Measurements from ENCODE around the gene TMEM14A. TPM values are rescaled to one million over a fixed set of nuclear protein-coding genes. Genes with fewer than 3 reads are reported as not detected.

TMEM14A gene
- 268 and 326 TPM in 2 replicates for polyA plus RNA-seq
- 72.6 and 91.2 TPM in 2 replicates for polyA minus RNA-seq

- no peaks in the 10 kb centered on the region for H3F3A ChIP-seq (ENCODE audit: insufficient read depth, low read length, poor library complexity, severe bottlenecking)
- no peaks in the 10 kb centered on the region for H3K36me3 ChIP-seq (ENCODE audit: insufficient read depth, low read length)
- H3K27me3 ChIP-seq (ENCODE audit: insufficient read depth, low read depth, low read length) = no peaks in the 10 kb centered on the region
- peak within 1 kb of the TSS; percentile 81 for H3K4me3 ChIP-seq (ENCODE audit: low read length)
- TF ChIP-seq POLR2AphosphoS5 (IDR thresholded peaks at IDR 0.05) (peak; percentile 92), RAD21 (conservative IDR thresholded peaks at IDR 0.05) (peak; percentile 23), EP300 (conservative IDR thresholded peaks at IDR 0.05; ENCODE audit: poor library complexity, severe bottlenecking) (peak; percentile 18), CTCF (IDR thresholded peaks at IDR 0.05; ENCODE audit: poor library complexity, severe bottlenecking) (peak; percentile 55), MXI1 (conservative IDR thresholded peaks at IDR 0.05; ENCODE audit: poor library complexity, severe bottlenecking) (peak; percentile 48), EZH2 (IDR thresholded peaks at IDR 0.05; ENCODE audit: borderline replicate concordance, insufficient read depth, low read length, poor library complexity, severe bottlenecking) (no peak), SMC3 (conservative IDR thresholded peaks at IDR 0.05; ENCODE audit: poor library complexity) (peak; percentile 19), TAF1 (IDR thresholded peaks at IDR 0.05; ENCODE audit: low read depth) (peak; percentile 58)
- TF ChIP-seq, protein P1, sequence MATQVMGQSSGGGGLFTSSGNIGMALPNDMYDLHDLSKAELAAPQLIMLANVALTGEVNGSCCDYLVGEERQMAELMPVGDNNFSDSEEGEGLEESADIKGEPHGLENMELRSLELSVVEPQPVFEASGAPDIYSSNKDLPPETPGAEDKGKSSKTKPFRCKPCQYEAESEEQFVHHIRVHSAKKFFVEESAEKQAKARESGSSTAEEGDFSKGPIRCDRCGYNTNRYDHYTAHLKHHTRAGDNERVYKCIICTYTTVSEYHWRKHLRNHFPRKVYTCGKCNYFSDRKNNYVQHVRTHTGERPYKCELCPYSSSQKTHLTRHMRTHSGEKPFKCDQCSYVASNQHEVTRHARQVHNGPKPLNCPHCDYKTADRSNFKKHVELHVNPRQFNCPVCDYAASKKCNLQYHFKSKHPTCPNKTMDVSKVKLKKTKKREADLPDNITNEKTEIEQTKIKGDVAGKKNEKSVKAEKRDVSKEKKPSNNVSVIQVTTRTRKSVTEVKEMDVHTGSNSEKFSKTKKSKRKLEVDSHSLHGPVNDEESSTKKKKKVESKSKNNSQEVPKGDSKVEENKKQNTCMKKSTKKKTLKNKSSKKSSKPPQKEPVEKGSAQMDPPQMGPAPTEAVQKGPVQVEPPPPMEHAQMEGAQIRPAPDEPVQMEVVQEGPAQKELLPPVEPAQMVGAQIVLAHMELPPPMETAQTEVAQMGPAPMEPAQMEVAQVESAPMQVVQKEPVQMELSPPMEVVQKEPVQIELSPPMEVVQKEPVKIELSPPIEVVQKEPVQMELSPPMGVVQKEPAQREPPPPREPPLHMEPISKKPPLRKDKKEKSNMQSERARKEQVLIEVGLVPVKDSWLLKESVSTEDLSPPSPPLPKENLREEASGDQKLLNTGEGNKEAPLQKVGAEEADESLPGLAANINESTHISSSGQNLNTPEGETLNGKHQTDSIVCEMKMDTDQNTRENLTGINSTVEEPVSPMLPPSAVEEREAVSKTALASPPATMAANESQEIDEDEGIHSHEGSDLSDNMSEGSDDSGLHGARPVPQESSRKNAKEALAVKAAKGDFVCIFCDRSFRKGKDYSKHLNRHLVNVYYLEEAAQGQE (IDR thresholded peaks at IDR 0.05; ENCODE audit: borderline replicate concordance) = peak; percentile 52
- H3K27ac ChIP-seq (ENCODE audit: low read length) = peak within 1 kb of the TSS; percentile 29
- peaks cover 3% of the 10 kb centered on the region for H3K79me2 ChIP-seq (replicated peaks; ENCODE audit: insufficient read depth, low read length)
- no peaks in the 10 kb centered on the region for H4K20me1 ChIP-seq (ENCODE audit: insufficient read depth)
- H3K4me2 ChIP-seq (ENCODE audit: low read length) = peak within 1 kb of the TSS; percentile 86
- no peaks in the 10 kb centered on the region for H3K9me3 ChIP-seq (ENCODE audit: low read length)
- no peaks in the 10 kb centered on the region for H3K9me2 ChIP-seq (ENCODE audit: insufficient read depth, low read length)
- H3K9ac ChIP-seq (ENCODE audit: low read length) = peak within 1 kb of the TSS; percentile 75
- peak within 1 kb of the TSS; percentile 69 for H2AFZ ChIP-seq (ENCODE audit: low read depth, low read length)
These were observed at the start of gene TMEM14A for GRCh38 chr6:52670502-52671409. TSS of gene TMEM14A (plus strand) at chr6:52671113. CDS start at chr6:52677103, 5,990 bp downstream.

GRCh38 chr6:52621631-52622030, 49.3 kb upstream of the TMEM14A start:
- Histone ChIP-seq H3K27me3 (ENCODE audit: insufficient read depth, low read depth, low read length) (no peaks in the 10 kb centered on the region), H3K4me3 (ENCODE audit: low read length) (no peak overlapping the region), H3K9me3 (ENCODE audit: low read length) (no peaks in the 10 kb centered on the region), H3K4me2 (ENCODE audit: low read length) (no peak overlapping the region), H2AFZ (ENCODE audit: low read depth, low read length) (no peak overlapping the region), H3F3A (ENCODE audit: insufficient read depth, low read length, poor library complexity, severe bottlenecking) (no peaks in the 10 kb centered on the region), H4K20me1 (ENCODE audit: insufficient read depth) (no peaks in the 10 kb centered on the region), H3K36me3 (ENCODE audit: insufficient read depth, low read length) (no peaks in the 10 kb centered on the region), H3K9me2 (ENCODE audit: insufficient read depth, low read length) (no peaks in the 10 kb centered on the region), H3K27ac (ENCODE audit: low read length) (no peak overlapping the region), H3K9ac (ENCODE audit: low read length) (no peak overlapping the region), H3K79me2 (replicated peaks; ENCODE audit: insufficient read depth, low read length) (no peaks in the 10 kb centered on the region)
- TF ChIP-seq RAD21 (conservative IDR thresholded peaks at IDR 0.05) (no peak), POLR2AphosphoS5 (IDR thresholded peaks at IDR 0.05) (no peak), CTCF (IDR thresholded peaks at IDR 0.05; ENCODE audit: poor library complexity, severe bottlenecking) (no peak), SMC3 (conservative IDR thresholded peaks at IDR 0.05; ENCODE audit: poor library complexity) (no peak), TAF1 (IDR thresholded peaks at IDR 0.05; ENCODE audit: low read depth) (no peak), EZH2 (IDR thresholded peaks at IDR 0.05; ENCODE audit: borderline replicate concordance, insufficient read depth, low read length, poor library complexity, severe bottlenecking) (no peak), MXI1 (conservative IDR thresholded peaks at IDR 0.05; ENCODE audit: poor library complexity, severe bottlenecking) (no peak), EP300 (conservative IDR thresholded peaks at IDR 0.05; ENCODE audit: poor library complexity, severe bottlenecking) (no peak)
- TF ChIP-seq, protein P1 (IDR thresholded peaks at IDR 0.05; ENCODE audit: borderline replicate concordance) = no peak

All from neural cell (in vitro differentiated cells).